DOHH2 (cell line): ENCODE measurements around the gene DOCK10.

Source experiments
- H3F3A ChIP-seq: fragments of 200-600 bp; sonication (generic), shearing (Covaris generic); 2 replicates; pipeline ENCODE4 v1.6.0; 2016; ENCODE audit warnings: antibody characterized with exemption, mild to moderate bottlenecking; ENCODE audit not compliant: control insufficient read depth, insufficient read depth
- H3K27ac ChIP-seq: fragments of 200-600 bp; sonication (generic); 2 replicates; pipeline ENCODE4 v1.5.1; 2014; ENCODE audit warnings: low read depth, mild to moderate bottlenecking, low read length, moderate library complexity
- H3K27me3 ChIP-seq: fragments of 200-600 bp; sonication (generic); 2 replicates; pipeline ENCODE4 v1.6.1; 2014; ENCODE audit warnings: mild to moderate bottlenecking, low read length, mixed read lengths; ENCODE audit not compliant: control insufficient read depth
- H3K36me3 ChIP-seq: fragments of 200-600 bp; sonication (generic); 2 replicates; pipeline ENCODE4 v1.6.1; 2014; ENCODE audit warnings: mild to moderate bottlenecking, low read length, moderate library complexity, mixed read lengths; ENCODE audit not compliant: control insufficient read depth
- H3K4me1 ChIP-seq: fragments of 200-600 bp; sonication (generic); 2 replicates; pipeline ENCODE4 v1.6.1; 2014; ENCODE audit warnings: mild to moderate bottlenecking, low read length, mixed read lengths; ENCODE audit not compliant: control insufficient read depth
- H3K4me2 ChIP-seq: fragments of 200-600 bp; sonication (generic); 2 replicates; pipeline ENCODE4 v1.6.0; 2014; ENCODE audit warnings: mild to moderate bottlenecking, low read length, moderate library complexity
- H3K4me3 ChIP-seq: fragments of 200-600 bp; sonication (generic); 2 replicates; pipeline ENCODE4 v1.5.1; 2014; ENCODE audit warnings: mild to moderate bottlenecking, low read length, mixed read lengths
- H3K79me2 ChIP-seq: fragments of 200-600 bp; sonication (generic); 2 replicates; pipeline ENCODE4 v1.6.1; 2014; ENCODE audit warnings: mild to moderate bottlenecking, low read length, mixed read lengths; ENCODE audit not compliant: control insufficient read depth
- H3K9me2 ChIP-seq: fragments of 200-600 bp; sonication (generic); replicated peaks from 2 replicates; pipeline ENCODE4 v1.6.1; 2014; ENCODE audit warnings: mild to moderate bottlenecking, low read length, mixed read lengths; ENCODE audit not compliant: control insufficient read depth
- H3K9me3 ChIP-seq: fragments of 200-600 bp; sonication (generic); 2 replicates; pipeline ENCODE4 v1.6.1; 2014; ENCODE audit warnings: antibody characterized with exemption, low read length, mixed read lengths; ENCODE audit not compliant: control insufficient read depth, insufficient read depth
- H4K20me1 ChIP-seq: fragments of 200-600 bp; sonication (generic); 2 replicates; pipeline ENCODE4 v1.6.0; 2014; ENCODE audit warnings: low read depth, mild to moderate bottlenecking, antibody characterized with exemption, low read length, moderate library complexity; ENCODE audit not compliant: control insufficient read depth, insufficient read depth
- CTCF ChIP-seq: fragments of 200-600 bp; sonication (generic); IDR thresholded peaks from one replicate; pipeline ENCODE4 v1.5.1; 2014; ENCODE audit warnings: antibody characterized with exemption, mild to moderate bottlenecking, low read depth, low read length; ENCODE audit not compliant: poor library complexity, severe bottlenecking
- EZH2phosphoT487 ChIP-seq: fragments of 200-600 bp; sonication (generic); IDR thresholded peaks from 2 replicates; pipeline ENCODE4 v1.6.1; 2017; ENCODE audit warnings: borderline replicate concordance, mild to moderate bottlenecking, antibody characterized with exemption, low read length, moderate library complexity, mixed read lengths

The DOCK10 gene

GRCh38 chr2:224999321-224999720 is 42.9 kb downstream of the DOCK10 start:
- Histone ChIP-seq H3K79me2 (no peaks in the 10 kb centered on the region), H3K9me2 (no peaks in the 10 kb centered on the region), H3K4me3 (no peak overlapping the region)

GRCh38 chr2:224997802-224998201 is 44.5 kb downstream of the DOCK10 start:
- Histone ChIP-seq H3K36me3 (no peaks in the 10 kb centered on the region), H3K4me2 (no peak overlapping the region), H3K79me2 (no peaks in the 10 kb centered on the region), H4K20me1 (no peaks in the 10 kb centered on the region), H3F3A (no peaks in the 10 kb centered on the region), H3K27ac (no peak overlapping the region), H3K4me3 (no peak overlapping the region), H3K27me3 (no peaks in the 10 kb centered on the region), H3K9me2 (no peaks in the 10 kb centered on the region), H3K9me3 (no peaks in the 10 kb centered on the region), H3K4me1 (peaks cover 13% of the 10 kb centered on the region)
- no peak for TF ChIP-seq EZH2phosphoT487
- TF ChIP-seq CTCF = no peak

More at GRCh38 chr2:224999321-224999720, 42.9 kb downstream of the DOCK10 start:
- Histone ChIP-seq H3K27ac (no peak overlapping the region), H3K36me3 (no peaks in the 10 kb centered on the region), H3K27me3 (no peaks in the 10 kb centered on the region), H3K4me2 (no peak overlapping the region), H3F3A (no peaks in the 10 kb centered on the region), H3K4me1 (peaks cover 19% of the 10 kb centered on the region), H3K9me3 (no peaks in the 10 kb centered on the region), H4K20me1 (no peaks in the 10 kb centered on the region)
- TF ChIP-seq CTCF = no peak

- Histone ChIP-seq H3K27me3 (no peaks in the 10 kb centered on the region), H3K4me2 (no peak overlapping the region), H4K20me1 (no peaks in the 10 kb centered on the region), H3K4me3 (no peak overlapping the region), H3K9me3 (no peaks in the 10 kb centered on the region), H3K79me2 (no peaks in the 10 kb centered on the region), H3F3A (no peaks in the 10 kb centered on the region), H3K27ac (no peak overlapping the region), H3K36me3 (no peaks in the 10 kb centered on the region), H3K9me2 (no peaks in the 10 kb centered on the region), H3K4me1 (no peaks in the 10 kb centered on the region)
- TF ChIP-seq CTCF = no peak
- no peak for TF ChIP-seq EZH2phosphoT487
Observed at GRCh38 chr2:224995419-224995818, 46.8 kb downstream of the DOCK10 start.
